Activated CD4-positive, CD25-positive, alpha-beta regulatory T cell treated with anti-CD3 and anti-CD28 coated beads, Interleukin-2, amount 50 U/mL, for 72 hours (primary cell): ENCODE data around the gene NCAM1.

Experiments used
- DNase-seq: peaks from one replicate; pipeline ENCODE4 v3.0.0; 2021

NCAM1 gene

DNA sequence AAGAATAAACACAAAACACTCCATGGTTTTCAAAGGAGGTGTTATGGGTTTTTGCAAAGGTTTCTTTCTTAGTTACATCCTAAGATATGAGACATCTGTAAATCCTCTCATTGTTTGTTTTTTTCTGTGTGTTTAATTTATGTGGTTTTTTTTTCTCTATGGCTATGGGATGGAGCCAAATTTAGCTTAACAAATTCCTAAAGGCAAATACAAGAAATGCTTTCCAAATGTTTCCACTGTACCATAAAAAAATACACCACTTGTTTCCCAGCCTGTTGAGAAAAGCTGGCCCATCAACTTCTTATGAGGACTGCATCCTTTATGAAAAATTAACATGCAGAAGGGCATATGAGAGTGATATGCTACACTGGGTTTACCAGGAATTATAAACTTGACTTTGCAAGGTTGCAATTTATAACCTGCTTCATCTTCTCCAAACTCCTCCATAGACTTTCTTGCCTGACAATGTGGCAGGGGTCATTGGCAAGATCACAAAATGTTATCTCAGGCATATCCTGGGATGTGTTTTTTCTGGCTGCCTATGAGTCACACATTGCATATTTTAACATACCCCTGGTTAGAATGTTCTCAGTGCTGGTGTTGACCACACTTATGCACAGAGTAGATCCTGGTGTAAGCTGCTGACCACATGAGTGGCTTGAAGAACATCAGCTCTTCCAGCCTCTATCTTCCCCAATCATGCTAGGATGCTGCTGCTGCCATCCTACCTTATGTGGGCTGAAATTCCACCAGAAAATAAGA is 215.6 kb downstream of the NCAM1 start:
- DNase-seq = no peak

DNA sequence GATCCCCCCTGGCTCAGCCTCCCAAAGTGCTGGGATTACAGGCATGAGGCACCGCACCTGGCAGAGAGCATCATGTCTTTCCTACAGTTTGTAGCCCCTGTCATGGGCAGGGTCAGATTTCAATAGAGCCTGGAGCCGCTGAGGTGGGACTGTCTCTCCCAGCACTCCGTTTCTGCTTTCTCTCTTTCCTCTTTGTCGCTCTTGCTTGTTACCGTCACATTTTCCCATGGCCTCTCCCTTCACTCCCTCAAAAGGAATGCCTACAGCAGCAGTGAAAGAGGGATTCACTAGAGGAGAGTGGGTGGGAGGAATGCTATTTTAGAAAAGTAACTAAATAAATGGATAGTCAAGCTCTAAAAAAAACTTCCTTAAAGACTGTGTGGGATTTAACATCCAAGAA is 216.5 kb downstream of the NCAM1 start:
- no peak for DNase-seq

DNA sequence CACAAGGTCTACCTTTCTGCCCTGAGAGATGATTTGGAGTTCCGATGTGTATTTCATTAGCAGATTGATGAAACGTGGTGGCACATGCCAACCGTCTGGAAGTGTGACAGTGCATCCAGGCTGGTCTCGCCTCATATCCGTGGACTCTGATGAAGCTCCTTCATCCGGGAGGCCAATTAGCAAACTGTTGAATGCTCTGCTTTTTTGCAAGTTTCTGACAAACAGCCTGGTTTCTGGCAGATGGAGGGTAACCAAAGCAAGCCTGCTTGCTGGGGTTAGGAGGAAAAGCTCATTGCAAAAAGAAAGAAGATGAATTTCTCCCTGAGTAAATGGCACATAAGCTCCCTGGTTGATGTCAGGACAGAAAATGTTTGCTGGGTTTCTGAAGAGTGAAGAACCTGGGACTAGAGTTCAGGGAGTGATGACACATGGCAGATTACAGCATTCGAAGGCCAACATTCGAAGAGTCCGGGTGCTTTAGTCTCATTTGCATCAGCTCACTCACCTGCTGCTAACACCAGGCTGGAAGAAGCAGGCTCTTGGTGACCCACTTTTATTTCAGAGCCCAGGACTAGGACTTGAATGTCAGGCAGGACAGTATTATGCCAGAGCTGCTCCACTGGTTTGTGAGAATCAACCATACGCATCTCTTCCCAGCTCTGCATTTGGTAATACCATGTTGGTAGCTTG is 217.3 kb downstream of the NCAM1 start:
- DNase-seq = no peak

DNA sequence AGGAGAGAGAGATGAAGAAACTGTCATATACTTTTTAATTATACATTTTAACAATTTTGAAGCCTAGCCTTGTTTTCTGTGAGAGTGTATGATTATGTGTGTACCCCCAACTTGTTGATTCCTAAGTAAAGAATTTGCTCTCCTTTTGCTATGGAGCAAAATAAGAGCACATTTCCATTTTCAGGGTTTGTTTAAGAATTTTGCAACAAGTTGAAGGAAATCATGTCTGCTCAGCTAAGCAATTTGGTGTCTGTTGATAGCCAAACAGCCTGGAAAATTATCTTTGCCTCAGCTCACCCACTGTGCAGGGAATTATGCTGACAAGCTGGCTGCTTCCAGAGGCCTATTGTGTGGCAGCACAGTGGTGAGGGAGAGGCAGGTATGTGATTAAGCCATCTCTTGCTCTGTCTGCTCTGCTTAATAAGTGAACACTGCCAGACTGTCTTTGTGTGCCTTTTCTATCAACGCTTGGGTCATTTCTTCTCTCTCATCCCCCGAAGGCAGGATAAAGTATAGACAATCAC is 218.0 kb downstream of the NCAM1 start:
- no peak for DNase-seq

DNA sequence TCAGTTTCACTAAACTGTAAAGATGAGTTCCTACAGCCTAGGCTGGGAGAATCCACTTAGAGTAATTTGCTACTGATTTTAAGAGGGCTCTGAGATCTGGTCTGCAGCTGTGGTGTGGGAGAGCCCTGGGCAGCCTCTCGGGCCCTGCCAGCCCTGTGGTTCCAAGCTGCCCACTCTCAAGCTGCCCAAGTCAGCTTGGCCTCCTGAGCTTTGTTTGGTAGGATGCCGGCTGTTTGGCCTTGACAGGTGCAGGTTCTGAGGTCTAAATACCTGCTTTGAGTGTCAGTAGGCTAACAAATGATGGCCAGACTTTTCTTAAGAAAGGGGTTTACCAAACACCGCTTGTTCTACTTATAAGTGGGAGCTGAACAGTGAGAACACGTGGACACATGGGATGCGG is 219.9 kb downstream of the NCAM1 start:
- DNase-seq = no peak

DNA sequence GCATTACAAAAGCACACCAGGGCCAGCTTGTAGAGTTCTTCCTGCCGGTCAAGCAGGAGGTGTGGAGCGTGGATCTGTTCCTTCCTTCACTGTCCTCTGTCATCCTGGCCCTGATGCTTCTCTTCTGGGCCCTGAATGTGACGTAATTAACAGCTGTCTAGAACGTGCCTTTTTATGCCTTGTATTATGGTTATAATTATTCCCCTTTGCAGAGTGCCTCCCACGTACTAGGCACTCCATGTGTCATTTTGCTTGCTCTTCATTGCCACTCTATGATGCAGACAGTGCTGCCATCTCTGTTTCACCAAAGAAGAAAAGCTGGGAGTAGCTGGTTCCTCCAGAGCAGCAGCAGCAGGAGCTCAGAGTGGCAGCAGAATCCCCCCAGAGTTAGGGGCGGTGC is 221.1 kb downstream of the NCAM1 start:
- no peak for DNase-seq

DNA sequence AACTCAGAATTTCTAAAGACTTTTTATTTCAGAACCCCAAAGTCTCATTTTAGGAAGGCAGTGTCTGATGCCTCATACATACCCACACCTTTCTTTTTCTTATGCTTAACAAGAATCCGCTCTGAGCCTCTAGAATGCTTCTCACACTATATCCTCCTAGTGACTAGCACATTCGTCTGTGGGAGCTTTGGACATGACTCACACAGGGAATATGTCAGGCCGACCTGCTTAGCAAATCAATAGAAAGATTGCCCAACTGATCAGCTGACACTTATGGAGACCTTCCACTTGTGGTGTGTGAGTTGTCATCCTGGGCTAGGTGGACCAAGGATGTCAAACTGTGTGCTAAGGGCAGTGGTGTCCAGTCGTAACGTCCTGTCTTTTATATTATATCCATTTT is 223.3 kb downstream of the NCAM1 start:
- no peak for DNase-seq

DNA sequence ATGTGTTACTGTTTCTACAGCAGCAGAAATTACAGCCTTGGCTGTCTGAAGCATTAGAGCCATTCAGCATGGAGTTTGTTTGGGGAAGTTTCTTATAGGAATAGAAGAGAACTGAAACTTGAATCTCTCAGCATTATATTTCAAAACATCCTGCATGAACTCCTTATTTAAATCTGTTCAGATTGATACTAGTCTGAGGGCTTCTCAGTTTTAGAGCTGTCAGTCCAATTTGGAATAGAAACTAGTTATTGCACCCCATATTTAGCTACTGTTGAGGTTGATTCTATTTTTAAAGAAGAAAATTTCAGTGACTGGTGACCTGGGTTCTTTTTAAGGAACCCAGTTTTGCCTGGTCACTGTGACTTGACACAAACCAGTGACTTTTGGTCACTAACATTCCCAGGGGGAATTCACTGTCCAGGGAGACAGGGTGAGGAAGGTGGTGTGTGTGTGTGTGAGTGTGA is 227.2 kb downstream of the NCAM1 start:
- DNase-seq = no peak

DNA sequence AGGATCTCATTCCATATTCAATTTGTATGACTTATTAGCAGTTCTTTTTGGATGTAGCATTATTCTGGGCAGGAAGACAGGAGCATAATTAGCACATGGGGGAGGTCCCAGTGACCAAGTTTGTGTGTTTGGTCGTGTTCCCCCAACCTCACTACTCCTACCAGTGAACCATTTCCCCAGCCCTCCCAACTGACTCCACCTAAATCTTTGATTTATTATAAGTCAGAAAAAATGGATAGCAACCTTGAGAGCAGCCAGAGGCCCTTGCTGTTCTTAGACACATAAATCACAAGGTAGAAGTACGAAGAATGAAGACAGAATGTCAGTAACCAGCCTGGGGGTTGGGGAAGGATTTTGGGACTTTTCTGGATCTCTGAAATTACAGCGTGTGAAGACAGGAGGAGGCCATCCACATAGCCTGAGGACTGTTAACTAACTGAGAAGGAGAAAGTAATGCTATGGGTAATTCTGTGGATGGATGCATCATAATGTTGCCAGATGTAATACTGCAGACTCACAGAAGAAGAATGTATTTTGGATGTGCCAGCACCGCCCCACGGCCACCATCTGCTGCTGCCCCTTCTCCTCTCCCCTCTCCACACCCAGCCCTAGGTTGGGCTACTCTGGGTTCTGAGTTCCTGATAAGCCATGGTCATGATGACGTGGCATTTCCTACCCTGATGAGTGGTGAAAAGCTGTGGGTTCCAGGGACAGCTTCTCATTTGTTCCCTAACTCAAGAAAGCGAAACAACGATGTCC is 228.9 kb downstream of the NCAM1 start:
- DNase-seq = no peak

DNA sequence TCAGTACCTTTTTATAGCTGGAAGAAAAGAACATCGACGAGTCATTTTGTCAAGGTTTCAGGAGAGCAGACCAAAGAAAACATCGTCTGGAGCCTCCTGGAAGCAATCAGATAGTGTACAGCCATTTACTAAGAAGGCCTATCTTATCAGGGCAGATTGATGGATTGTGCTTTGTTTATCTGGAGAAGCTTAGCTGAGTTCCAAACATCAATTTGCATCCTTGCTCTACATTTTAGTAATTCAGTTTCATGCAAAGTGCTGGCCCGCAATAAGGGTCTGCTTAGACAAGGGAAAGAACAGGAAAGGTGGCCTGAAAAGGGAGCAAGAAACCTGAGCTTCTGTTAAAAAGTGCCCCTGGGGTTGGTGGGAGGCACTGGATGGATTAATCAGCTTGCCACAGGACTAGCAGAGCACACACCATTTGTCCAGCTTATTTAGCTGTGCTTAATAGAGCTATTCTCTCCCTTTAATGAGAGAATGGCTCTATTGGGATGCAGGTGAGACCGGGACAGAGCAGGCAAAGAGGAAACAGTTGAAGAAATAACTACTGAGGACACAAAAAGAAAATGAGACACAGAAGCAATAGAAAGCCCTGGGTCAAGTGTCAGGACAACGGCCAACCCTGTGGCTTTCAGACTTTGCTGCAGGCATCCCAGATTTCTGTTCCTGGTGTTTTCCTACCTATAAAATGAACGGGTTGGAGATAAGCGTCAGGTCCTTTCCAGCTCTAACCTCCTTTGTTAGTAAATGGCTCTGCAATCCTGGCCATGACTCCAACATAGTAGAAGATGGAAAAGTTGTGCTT is 231.1 kb downstream of the NCAM1 start:
- no peak for DNase-seq

DNA sequence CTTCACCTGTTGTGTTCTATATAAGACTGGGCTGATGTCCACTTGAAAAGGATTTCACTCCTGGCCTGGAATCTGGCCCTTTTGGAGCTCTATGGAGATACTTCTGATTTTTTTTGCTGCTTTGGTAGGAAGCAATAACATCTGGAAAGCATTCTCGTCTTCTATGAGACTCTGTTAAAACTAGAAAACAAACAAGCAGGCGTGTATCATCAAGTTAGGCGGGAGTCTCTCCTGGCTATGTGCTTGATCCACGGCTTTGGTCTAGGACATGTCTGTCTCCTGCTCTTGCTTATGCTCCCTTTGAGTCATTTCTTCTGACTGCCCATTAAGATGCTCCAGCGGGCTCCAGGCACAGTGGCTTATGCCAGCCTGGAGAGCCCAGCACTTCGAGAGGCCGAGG is 231.8 kb downstream of the NCAM1 start:
- DNase-seq = no peak

DNA sequence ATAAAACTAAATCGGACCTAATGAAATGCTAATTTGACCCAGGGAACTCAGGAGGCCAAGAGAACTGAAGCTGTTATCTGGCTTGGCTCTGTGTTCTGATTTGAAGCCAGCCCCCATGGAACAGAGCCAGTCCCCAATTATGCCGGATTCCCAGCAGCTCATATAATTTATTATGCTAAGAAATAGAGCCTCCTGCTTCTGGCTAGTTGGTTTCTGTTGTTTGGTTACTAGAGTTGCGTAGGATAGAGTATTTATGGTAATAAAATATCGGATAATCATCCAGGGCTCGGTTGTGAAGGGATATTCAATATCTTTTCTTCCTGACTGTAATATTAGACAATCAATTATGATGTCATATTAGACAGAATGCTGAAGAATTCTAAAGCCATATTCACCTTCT is 232.7 kb downstream of the NCAM1 start:
- no peak for DNase-seq

DNA sequence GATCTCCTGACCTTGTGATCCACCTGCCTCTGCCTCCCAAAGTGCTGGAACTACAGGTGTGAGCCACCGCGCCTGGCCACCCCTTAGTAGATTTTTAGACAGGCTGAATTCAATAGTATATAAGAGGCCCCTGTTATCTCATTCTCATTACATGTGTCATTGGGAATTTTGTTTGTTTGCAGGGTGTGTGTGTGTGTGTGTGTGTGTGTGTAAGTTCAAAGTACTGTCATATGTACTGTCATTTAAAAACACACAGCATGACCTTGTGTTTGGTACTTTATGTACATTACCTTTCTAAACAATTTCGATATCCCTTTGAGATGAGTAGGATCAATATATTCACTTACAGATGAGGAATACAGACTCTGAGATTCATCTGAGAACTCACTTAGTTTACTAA is 234.5 kb downstream of the NCAM1 start:
- no peak for DNase-seq

DNA sequence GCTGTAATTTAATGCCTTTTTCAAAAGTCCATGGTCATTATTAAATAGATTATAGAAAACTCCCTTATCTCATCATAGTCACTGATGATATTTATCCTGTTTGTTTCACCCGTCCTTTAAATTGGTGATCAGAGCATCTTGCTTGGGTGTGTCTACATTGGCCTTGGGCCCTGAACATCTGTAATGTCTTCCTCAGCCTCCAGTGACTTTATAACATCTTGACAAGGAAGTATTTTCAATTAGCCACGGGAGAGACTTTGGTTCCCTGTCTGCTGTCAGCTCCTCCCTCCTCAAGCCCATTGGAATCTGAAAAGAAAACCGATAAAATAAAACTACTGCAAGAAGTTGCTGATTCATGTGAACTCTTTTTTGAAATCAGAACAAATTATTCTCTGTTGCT is 236.2 kb downstream of the NCAM1 start:
- DNase-seq = no peak

DNA sequence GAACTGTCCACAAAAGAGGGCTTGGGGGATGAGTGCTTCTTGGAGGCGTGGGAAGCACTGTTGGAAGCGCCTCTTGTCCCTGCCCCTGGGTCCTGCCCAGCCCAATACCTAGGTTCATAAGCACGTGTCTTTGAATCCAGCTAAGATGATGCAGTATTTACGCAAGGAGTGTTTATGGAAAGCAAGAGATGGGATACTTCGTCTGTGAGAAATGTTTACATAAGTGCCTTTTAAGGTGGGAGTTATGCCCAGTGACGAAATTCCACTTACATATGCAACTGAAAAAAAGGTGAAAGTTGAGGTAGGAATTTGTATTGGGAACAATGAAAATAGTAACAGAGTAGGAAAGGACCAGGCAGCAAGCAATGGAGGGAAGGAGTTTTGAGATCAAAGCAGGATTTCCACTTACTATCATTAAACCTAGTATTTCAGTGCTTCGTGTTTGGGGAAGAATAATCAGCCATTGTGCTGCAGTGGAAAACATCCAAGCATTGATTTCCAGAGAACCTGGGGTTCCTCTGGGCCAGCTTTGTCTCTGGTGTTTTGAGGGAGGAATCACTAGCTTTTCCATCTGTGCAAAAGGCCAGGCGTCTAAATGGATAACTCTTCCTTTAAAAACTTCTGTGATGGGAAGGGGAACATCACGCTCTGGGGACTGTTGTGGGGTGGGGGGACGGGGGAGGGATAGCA is 237.9 kb downstream of the NCAM1 start:
- no peak for DNase-seq

DNA sequence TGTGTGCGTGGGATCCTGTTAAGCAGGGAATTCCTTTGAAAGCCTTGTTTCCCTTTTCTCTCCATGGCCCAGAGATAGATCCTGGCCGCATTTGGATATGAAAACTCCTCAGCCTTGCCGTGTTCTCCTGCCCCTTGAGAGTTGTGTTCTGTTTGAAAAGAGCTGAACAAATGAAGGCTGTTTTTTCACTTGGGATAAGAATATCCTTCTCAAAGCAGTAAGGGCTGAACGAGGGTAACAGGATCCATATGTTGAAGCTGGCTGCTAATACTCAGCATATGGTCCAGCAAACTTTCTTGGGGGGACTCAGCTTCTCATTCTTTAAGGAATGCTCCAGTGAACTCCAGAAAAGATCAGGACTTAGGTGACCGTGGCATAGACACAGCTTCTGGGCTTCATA is 238.6 kb downstream of the NCAM1 start:
- DNase-seq = no peak

DNA sequence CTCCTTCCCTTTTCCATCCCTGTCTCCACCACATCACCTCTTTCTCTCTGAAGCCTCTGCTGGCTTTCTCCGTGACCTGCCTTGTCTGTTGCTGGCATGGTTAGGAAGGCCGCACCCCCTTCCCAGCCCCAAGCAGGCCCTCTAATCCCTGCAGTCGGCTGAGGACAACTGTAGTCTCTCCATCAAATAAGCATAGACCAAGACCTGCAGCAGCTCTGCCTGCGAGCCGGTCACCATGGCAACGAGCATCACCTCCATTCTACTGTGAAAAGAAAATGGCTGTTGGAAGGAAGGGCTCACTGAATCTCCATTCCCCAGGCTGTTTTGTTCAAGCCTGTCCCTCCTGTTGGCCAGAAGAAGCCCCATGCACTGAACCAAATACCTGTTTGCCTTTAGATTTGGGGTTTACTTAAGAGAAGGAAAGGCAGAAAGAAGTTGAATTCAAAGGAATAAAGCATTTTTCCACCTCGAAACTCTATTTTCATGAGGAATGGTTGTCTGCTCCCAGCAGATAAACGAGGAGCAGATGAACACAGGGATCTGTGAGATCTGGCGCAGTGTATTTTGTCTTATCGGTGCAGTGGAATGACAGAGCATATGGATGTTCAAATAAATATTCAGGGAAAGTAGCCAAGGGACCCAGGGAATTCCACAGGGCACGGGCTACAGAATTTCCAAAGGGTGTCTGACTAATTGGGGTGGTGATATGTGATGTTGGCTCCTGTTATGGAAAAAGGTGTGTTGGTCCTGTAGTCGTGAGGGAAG is 240.0 kb downstream of the NCAM1 start:
- no peak for DNase-seq

DNA sequence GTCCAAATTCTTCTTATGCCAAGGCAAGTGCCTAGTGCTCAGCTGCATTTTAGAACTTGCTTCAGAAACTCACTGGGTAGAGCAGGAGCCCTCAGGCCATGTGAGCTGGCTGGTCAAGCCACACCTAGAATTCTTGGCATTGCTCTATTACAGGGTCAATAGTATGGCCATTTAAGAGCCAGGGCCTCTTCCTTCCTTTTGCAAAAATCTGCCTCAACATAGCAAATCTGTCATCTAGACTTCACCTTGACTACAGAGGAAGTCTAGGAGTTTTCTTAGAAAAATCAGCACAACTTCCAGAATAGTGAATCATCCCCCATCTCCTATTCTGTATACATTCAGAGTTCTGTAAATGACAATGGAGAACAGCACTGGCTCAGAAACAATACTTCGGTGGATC is 241.2 kb downstream of the NCAM1 start:
- no peak for DNase-seq

DNA sequence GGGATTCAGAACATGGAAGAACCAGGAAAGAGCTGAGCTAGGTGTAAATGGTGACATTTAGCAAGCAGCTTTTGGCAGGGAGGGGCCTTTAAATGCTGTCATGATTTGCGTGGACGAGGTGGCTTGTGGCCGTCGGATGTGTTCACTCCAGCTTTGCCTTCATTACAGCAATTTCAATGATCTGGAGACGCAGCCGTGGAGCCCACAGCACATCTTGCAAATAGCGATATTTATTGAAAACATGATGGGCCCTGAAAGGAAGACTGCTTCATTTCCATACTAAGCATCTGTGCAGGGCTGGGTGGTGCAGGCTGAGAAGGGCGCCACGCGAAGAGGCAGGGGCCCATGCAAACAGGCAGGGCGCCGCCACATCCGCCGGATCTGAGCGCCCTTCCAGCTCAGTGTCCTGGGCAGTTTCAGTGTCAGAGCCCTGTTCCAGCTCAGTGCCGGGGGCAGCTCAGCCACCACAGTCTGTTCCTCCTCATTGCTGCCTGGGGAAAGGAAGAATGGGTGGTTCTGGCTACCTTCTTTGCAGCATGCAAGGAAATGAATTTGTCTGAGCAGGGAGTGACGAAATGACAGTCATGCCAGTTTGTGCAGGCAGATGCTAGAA is 242.0 kb downstream of the NCAM1 start:
- no peak for DNase-seq

DNA sequence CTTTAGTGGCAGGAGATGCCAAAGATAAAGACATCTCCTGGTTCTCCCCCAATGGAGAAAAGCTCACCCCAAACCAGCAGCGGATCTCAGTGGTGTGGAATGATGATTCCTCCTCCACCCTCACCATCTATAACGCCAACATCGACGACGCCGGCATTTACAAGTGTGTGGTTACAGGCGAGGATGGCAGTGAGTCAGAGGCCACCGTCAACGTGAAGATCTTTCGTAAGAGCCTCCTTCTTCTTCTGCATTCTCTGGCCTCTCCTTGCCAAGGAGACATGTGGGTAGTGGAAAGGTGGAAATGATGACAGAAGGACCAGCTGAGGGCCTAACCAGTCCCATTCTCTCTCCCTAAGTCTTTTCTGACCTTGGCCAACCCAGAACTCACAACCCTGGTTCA is 243.1 kb downstream of the NCAM1 start:
- DNase-seq = no peak

DNA sequence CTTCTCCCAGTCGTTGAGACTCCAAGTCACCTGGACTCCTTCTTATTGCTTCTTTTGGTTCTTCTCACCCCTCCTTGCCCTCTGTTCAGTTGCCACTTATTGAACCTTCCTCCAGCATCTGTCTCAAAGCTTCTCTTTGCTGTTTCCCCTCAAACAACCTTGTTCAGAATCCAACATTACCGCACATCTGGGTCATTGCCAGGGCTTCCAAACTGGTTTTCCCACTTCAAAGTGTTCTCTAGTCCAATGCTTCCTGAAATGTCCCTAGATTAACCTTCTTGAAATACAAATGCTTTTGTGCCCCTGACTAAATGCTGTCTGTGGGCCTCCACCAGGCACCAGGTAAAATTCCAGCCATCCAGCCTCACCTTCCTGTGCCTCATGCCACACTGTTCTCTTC is 252.3 kb downstream of the NCAM1 start:
- DNase-seq = no peak
